B cell (primary cell): ENCODE measurements around the gene CEP89. TPM values are rescaled to one million over a fixed set of nuclear protein-coding genes. Genes with fewer than 3 reads are reported as not detected.

Experiments used
- ATAC-seq: fragments of 200-7000 bp; cut with Tn5 transposase; one replicate; pipeline ENCODE4 v1.10.0; 2021; ENCODE audit warnings: low read depth, mild to moderate bottlenecking, moderate number of reproducible peaks, moderate library complexity
- CTCF ChIA-PET: fragments of 350-600 bp; sonication (Branson Sonifier 250); formaldehyde crosslinking; loops from one replicate; lab custom pipeline; 2021; ENCODE audit warnings: antibody characterized with exemption, inconsistent platforms; lab: Charles Lee
- POLR2A ChIA-PET: fragments of 350-600 bp; sonication (Branson Sonifier 250); formaldehyde crosslinking; loops from one replicate; lab custom pipeline; 2021; ENCODE audit warnings: antibody characterized with exemption; lab: Charles Lee
- DNase-seq: peaks from one replicate; pipeline ENCODE4 v3.0.0; 2013
- H2AFZ ChIP-seq: 2 replicates; pipeline ENCODE4 v1.6.1; 2012; ENCODE audit warnings: mild to moderate bottlenecking, low read depth, low read length; ENCODE audit not compliant: insufficient read depth, poor library complexity, severe bottlenecking
- H3K27ac ChIP-seq, 2 donors: 1 replicate in 1 of 2; 2 replicates in 1 of 2; pipeline ENCODE4 v1.5.1; 2012 to 2013; ENCODE audit warnings: low read length in 2 of 2, mild to moderate bottlenecking in 2 of 2, moderate library complexity in 1 of 2
- H3K27me3 ChIP-seq, 4 experiments: fragments of 200-600 bp in 1 of 4; sonication (generic) in 1 of 4; replicated peaks in 1 of 4; 1 replicate in 2 of 4; 2 replicates in 2 of 4; pipeline versions ENCODE4 v1.6.1 to v1.7.0; 2013 to 2016; ENCODE audit warnings: low read length in 3 of 4, mild to moderate bottlenecking in 2 of 4, mixed read lengths in 1 of 4, moderate library complexity in 1 of 4; ENCODE audit not compliant: insufficient read depth in 4 of 4, control insufficient read depth in 3 of 4; ENCODE audit errors: control extremely low read depth in 1 of 4
- H3K36me3 ChIP-seq, 2 experiments: replicated peaks in 1 of 2; 1 replicate in 1 of 2; 2 replicates in 1 of 2; pipeline versions ENCODE4 v1.6.1 to v1.7.1; 2013; ENCODE audit warnings: low read length in 1 of 2; ENCODE audit not compliant: insufficient read depth in 2 of 2, control insufficient read depth in 1 of 2; ENCODE audit errors: control extremely low read depth in 1 of 2, extremely low read depth in 1 of 2
- H3K4me1 ChIP-seq, 2 donors: fragments of 200-600 bp in 1 of 2; sonication (generic) in 1 of 2; 1 replicate in 1 of 2; 2 replicates in 1 of 2; pipeline versions ENCODE4 v1.5.1 to v1.6.1; 2013 to 2017; ENCODE audit warnings: low read length in 2 of 2; ENCODE audit not compliant: control insufficient read depth in 2 of 2, insufficient read depth in 2 of 2
- H3K4me2 ChIP-seq: replicated peaks from 2 replicates; pipeline ENCODE3; 2012; ENCODE audit warnings: mild to moderate bottlenecking, low read depth, low read length; ENCODE audit not compliant: poor library complexity, severe bottlenecking
- H3K4me3 ChIP-seq, 5 experiments: fragments of 200-600 bp in 1 of 5; sonication (generic) in 1 of 5; 1 replicate in 3 of 5; 2 replicates in 2 of 5; pipeline versions ENCODE4 v1.5.1 to v1.7.0; 2011 to 2016; ENCODE audit warnings: low read length in 4 of 5, mild to moderate bottlenecking in 4 of 5, low read depth in 2 of 5, control low read depth in 1 of 5, moderate library complexity in 1 of 5; ENCODE audit not compliant: insufficient read depth in 1 of 5; ENCODE audit errors: control extremely low read depth in 1 of 5, extremely low read depth in 1 of 5
- H3K79me2 ChIP-seq: fragments of 200-600 bp; sonication (generic); one replicate; pipeline ENCODE4 v1.6.0; 2016; ENCODE audit warnings: low read length; ENCODE audit not compliant: control insufficient read depth, insufficient read depth
- H3K9ac ChIP-seq: fragments of 200-600 bp; sonication (generic); 2 replicates; pipeline ENCODE4 v1.6.1; 2017; ENCODE audit warnings: mild to moderate bottlenecking, low read length, moderate library complexity
- H3K9me3 ChIP-seq, 3 donors: one replicate each; pipeline versions ENCODE4 v1.6.1 to v1.7.1; 2013; ENCODE audit warnings: low read length in 2 of 3; ENCODE audit not compliant: control insufficient read depth in 2 of 3, insufficient read depth in 1 of 3; ENCODE audit errors: control extremely low read depth in 1 of 3
- H4K20me1 ChIP-seq: 2 replicates; pipeline ENCODE4 v1.6.0; 2012; ENCODE audit warnings: mild to moderate bottlenecking, low read length; ENCODE audit not compliant: insufficient read depth, control insufficient read depth, poor library complexity, severe bottlenecking
- H3K27ac Mint-ChIP-seq: one replicate; pipeline ENCODE4 v1.8.0; 2021; ENCODE audit warnings: mixed read lengths
- H3K27me3 Mint-ChIP-seq: one replicate; pipeline ENCODE4 v1.8.0; 2021; ENCODE audit warnings: mixed read lengths
- H3K4me1 Mint-ChIP-seq: one replicate; pipeline ENCODE4 v1.8.0; 2021; ENCODE audit warnings: mixed read lengths
- H3K4me3 Mint-ChIP-seq: one replicate; pipeline ENCODE4 v1.8.0; 2021; ENCODE audit warnings: mixed read lengths
- H3K9me3 Mint-ChIP-seq: one replicate; pipeline ENCODE4 v1.8.0; 2022; ENCODE audit warnings: mixed read lengths; ENCODE audit not compliant: insufficient read depth
- EZH2 ChIP-seq: IDR thresholded peaks from 2 replicates; pipeline ENCODE4 v1.6.1; 2012; ENCODE audit warnings: borderline replicate concordance, low read depth, mild to moderate bottlenecking, moderate library complexity, low read length; ENCODE audit not compliant: insufficient read depth, poor library complexity, severe bottlenecking
- WGBS: methylation state at CpG from one replicate; pipeline ENCODE4 v1.1.5; 2013; ENCODE audit warnings: missing lambda C conversion rate; ENCODE audit not compliant: insufficient coverage; 5-methylcytosine and 5-hydroxymethylcytosine counted together
- intact Hi-C: fragments of 100-400 bp; cut with micrococcal nuclease; formaldehyde crosslinking; loops from one replicate; pipeline ENCODE4 v1.10.0; 2022
- polyA plus RNA-seq: library from polyadenylated mRNA; depleted of rRNA; stranded (reverse); fragments of >200 nt; gene quantifications from 2 replicates; pipeline ENCODE4 v1.2.3, GENCODE V29; 2012
- total RNA-seq, 2 donors: library from RNA; stranded (reverse); fragments of 120-200 nt in 1 of 2; gene quantifications; 1 replicate in 1 of 2; 2 replicates in 1 of 2; pipeline versions ENCODE4 v1.2.3 to v1.2.4, GENCODE V29; 2013 to 2022
- TF ChIP-seq, protein P1 (sequence below): fragments of 200-600 bp; IDR thresholded peaks from one replicate; pipeline ENCODE4 v1.8.0; 2022; ENCODE audit warnings: antibody characterized with exemption, mild to moderate bottlenecking

Gene CEP89
- total and polyA plus RNA-seq, 2 donors (not counting 1 experiment from before 2014, with no cell fraction given) = 10.2 to 38.6 TPM

DNA sequence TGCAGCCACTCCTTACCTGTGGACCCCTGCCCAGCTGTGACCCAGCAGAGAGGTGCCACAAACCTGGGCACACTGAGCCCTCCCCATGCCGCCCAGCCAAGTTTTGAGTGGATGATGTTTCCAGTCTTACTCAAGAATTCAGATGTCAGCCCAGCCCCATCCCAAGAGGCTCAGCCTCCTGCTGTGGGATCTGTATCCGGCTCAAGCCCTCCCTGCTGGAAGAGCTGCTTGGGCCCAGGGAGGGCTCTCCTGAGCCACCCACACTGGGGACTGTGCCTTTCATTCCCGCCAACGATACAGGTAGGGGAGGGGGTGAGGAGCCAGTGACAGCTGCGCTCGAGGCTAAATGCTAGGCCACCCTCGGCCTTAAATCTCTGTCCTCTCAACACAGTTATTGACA is 96.3 kb downstream of the CEP89 start:
- 100% methylated on average over 2 of the region's 7 CpGs for WGBS
- Histone ChIP-seq H3K79me2 (no peaks in the 10 kb centered on the region), H3K4me3 (no peak overlapping the region), H3K4me1 (no peaks in the 10 kb centered on the region), H3K36me3 (no peaks in the 10 kb centered on the region), H3K9me3 (peaks cover 0 to 2% (median 0%) of the 10 kb centered on the region in 3 donors), H3K27me3 (no peaks in the 10 kb centered on the region), H2AFZ (no peak overlapping the region), H3K4me2 (no peak overlapping the region), H4K20me1 (no peaks in the 10 kb centered on the region), H3K9ac (no peak overlapping the region), H3K27ac (no peak overlapping the region)
- ChIA-PET CTCF (no interaction called here), POLR2A (no interaction called here)
- Mint-ChIP-seq H3K4me1 (no peaks in the 10 kb centered on the region), H3K9me3 (no peaks in the 10 kb centered on the region), H3K27ac (no peak overlapping the region), H3K27me3 (no peaks in the 10 kb centered on the region), H3K4me3 (no peak overlapping the region)
- ATAC-seq (no peak), DNase-seq (no peak)
- TF ChIP-seq, protein P1, sequence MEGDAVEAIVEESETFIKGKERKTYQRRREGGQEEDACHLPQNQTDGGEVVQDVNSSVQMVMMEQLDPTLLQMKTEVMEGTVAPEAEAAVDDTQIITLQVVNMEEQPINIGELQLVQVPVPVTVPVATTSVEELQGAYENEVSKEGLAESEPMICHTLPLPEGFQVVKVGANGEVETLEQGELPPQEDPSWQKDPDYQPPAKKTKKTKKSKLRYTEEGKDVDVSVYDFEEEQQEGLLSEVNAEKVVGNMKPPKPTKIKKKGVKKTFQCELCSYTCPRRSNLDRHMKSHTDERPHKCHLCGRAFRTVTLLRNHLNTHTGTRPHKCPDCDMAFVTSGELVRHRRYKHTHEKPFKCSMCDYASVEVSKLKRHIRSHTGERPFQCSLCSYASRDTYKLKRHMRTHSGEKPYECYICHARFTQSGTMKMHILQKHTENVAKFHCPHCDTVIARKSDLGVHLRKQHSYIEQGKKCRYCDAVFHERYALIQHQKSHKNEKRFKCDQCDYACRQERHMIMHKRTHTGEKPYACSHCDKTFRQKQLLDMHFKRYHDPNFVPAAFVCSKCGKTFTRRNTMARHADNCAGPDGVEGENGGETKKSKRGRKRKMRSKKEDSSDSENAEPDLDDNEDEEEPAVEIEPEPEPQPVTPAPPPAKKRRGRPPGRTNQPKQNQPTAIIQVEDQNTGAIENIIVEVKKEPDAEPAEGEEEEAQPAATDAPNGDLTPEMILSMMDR = no peak
- no peak for TF ChIP-seq EZH2
- intact Hi-C loops = no loop called here

DNA sequence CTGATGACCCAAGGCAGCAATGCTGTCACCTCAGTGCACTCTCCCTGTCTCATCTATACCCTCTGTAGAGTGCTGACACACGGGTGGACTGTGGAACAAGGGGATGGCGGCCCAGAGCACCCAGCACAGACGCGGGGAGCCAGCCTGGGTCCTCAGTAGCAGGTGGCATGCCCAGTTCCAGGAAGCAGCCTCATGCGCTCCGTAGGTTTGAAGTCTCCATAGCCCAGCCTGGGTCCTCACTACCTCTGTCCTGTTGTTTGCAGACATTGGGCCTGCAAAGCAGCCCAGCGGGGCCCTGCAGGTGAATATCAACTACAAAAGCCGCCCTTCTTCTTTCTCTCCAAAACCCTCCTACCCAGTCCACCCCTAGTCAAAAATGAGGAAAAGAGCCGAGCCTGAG is 97.2 kb downstream of the CEP89 start:
- ATAC-seq = no peak
- no peak overlapping the region for H3K27ac Mint-ChIP-seq
- H3K9me3 Mint-ChIP-seq = no peaks in the 10 kb centered on the region
- Histone ChIP-seq H3K9me3 (peaks cover 0 to 2% (median 0%) of the 10 kb centered on the region in 3 donors), H3K4me3 (no peak overlapping the region), H3K79me2 (no peaks in the 10 kb centered on the region), H3K4me1 (no peaks in the 10 kb centered on the region), H3K27me3 (no peaks in the 10 kb centered on the region), H4K20me1 (no peaks in the 10 kb centered on the region), H2AFZ (no peak overlapping the region), H3K4me2 (no peak overlapping the region), H3K9ac (no peak overlapping the region), H3K36me3 (no peaks in the 10 kb centered on the region), H3K27ac (no peak overlapping the region)
- TF ChIP-seq EZH2 = no peak
- TF ChIP-seq, protein P1 = no peak
- H3K27me3 Mint-ChIP-seq = no peaks in the 10 kb centered on the region
- POLR2A ChIA-PET = no interaction called here
- no peaks in the 10 kb centered on the region for H3K4me1 Mint-ChIP-seq
- no peak overlapping the region for H3K4me3 Mint-ChIP-seq
- no peak for DNase-seq
- intact Hi-C loops = no loop called here
- CTCF ChIA-PET = no interaction called here
- 84% methylated on average over 7 of the region's 9 CpGs for WGBS
